Measurements from ENCODE around the gene RHBDD2.

The RHBDD2 gene

DNA sequence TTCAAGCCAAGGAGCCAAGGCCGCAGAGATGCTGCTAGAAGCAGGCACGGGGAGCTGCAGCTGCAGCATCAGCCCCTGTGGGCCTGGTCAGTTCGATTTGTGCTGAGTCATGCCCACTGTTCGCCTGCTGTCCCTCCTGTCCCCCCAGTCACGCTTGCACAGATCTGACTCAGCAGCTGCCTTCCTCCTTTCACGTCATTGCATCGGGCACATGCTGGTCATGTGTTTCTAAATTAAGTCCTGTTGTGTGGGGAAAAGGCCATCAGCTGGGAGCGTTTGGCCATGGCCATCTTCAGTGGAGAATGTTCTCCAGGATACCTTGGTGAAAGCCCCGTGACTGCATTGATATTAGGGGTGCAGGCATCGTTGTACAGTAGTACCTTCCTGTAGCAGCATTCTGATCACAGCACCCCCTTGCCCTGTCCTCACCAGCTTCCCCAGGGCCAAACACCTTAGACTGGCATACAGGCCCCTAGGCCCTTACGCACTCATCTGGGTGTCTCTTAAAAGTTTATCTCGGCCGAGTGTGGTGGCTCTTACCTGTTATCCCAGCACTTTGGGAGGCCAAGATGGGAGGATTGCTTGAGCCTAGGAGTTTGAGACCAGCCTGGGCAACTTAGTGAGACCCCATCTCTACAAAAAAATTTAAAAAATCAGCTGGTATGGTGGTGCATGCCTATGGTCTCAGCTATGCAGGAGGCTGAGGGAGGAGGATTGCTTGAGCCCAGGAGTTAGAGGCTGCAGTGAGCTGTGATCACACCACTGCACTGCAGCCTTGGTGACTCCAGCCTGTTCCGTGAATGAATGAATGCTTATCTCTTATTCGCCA, 59.3 kb downstream of the RHBDD2 start:
- Histone ChIP-seq H3K4me1 (ENCODE audit: insufficient read depth, low read length, severe bottlenecking) (no peaks in the 10 kb centered on the region), H3K4me2 (ENCODE audit: low read length) (no peak overlapping the region), H3K9me2 (ENCODE audit: low read depth, low read length) (no peaks in the 10 kb centered on the region), H3F3A (ENCODE audit: insufficient read depth, low read length) (no peaks in the 10 kb centered on the region), H4K20me1 (ENCODE audit: insufficient read depth, low read length) (no peaks in the 10 kb centered on the region), H3K4me3 (ENCODE audit: low read depth, low read length, poor library complexity, severe bottlenecking) (no peak overlapping the region), H2AFZ (ENCODE audit: low read length) (no peak overlapping the region), H3K79me2 (ENCODE audit: insufficient read depth, low read length) (no peaks in the 10 kb centered on the region), H3K9me3 (ENCODE audit: low read length) (no peaks in the 10 kb centered on the region), H3K27ac (ENCODE audit: low read depth, low read length, poor library complexity, severe bottlenecking) (no peak overlapping the region), H3K9ac (ENCODE audit: low read length) (no peak overlapping the region), H3K27me3 (ENCODE audit: insufficient read depth, low read length) (no peaks in the 10 kb centered on the region), H3K36me3 (ENCODE audit: insufficient read depth, low read length) (no peaks in the 10 kb centered on the region)
- no peak for TF ChIP-seq EZH2 (IDR thresholded peaks at IDR 0.05; ENCODE audit: borderline replicate concordance, low read length)
- TF ChIP-seq, protein P1, sequence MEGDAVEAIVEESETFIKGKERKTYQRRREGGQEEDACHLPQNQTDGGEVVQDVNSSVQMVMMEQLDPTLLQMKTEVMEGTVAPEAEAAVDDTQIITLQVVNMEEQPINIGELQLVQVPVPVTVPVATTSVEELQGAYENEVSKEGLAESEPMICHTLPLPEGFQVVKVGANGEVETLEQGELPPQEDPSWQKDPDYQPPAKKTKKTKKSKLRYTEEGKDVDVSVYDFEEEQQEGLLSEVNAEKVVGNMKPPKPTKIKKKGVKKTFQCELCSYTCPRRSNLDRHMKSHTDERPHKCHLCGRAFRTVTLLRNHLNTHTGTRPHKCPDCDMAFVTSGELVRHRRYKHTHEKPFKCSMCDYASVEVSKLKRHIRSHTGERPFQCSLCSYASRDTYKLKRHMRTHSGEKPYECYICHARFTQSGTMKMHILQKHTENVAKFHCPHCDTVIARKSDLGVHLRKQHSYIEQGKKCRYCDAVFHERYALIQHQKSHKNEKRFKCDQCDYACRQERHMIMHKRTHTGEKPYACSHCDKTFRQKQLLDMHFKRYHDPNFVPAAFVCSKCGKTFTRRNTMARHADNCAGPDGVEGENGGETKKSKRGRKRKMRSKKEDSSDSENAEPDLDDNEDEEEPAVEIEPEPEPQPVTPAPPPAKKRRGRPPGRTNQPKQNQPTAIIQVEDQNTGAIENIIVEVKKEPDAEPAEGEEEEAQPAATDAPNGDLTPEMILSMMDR (IDR thresholded peaks at IDR 0.05; ENCODE audit: low read length): no peak

Measured in OCI-LY1 (cell line).